Measurements from ENCODE around the gene HLA-DRB1.
A peak's percentile ranks its signal among the peaks of the same experiment; 100 is the strongest.
"Not testable (repeated sequence)": the region's sequence is repeated elsewhere in the genome, so short reads cannot be mapped to it uniquely, and the experiment has no call there.

The HLA-DRB1 gene

DNA sequence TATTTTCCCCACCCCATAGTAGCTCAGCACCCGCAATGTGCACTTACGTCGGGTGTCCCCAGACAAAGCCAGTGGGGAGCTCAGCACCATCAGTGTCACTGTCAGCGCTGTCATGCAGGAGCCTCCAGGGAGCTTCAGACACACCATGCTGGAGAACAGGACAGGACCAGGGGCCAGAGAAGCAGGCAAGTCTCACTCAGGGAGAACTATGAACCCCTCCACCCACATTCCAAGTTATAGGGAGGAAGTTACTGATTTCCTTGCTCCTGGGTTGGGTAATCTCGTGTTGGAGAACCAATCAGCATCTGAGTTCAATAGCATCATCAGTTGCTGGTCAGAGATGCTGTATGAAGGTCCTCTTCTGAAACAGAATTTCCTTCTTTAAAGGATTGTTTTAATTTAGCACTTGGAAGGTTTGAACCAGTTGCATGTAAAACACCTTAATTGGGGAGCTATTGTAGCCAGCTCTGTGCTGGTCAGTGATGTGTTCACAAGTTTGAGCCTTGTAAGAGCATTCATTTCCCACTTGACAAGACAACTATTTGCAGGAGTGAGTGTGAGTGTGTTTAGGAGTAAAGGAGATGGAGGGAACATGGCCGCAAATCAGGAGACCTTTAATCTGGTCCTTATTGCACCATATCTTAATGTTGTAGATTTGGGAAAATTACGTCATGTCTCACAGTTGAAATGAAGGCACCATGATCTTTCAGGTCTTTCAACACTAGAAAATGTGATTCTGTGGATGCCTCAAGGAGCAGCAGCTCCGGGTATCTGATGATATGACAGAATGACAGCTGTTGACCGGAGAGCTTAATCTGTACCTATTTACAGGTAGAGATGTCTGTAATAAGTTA lies at the start of gene HLA-DRB1:
TSS of gene HLA-DRB1 (minus strand) at position 253 of the 854 bp plus-strand sequence. CDS start at position 147, 106 bp downstream.
- DNase-seq = peak; percentile 76

DNA sequence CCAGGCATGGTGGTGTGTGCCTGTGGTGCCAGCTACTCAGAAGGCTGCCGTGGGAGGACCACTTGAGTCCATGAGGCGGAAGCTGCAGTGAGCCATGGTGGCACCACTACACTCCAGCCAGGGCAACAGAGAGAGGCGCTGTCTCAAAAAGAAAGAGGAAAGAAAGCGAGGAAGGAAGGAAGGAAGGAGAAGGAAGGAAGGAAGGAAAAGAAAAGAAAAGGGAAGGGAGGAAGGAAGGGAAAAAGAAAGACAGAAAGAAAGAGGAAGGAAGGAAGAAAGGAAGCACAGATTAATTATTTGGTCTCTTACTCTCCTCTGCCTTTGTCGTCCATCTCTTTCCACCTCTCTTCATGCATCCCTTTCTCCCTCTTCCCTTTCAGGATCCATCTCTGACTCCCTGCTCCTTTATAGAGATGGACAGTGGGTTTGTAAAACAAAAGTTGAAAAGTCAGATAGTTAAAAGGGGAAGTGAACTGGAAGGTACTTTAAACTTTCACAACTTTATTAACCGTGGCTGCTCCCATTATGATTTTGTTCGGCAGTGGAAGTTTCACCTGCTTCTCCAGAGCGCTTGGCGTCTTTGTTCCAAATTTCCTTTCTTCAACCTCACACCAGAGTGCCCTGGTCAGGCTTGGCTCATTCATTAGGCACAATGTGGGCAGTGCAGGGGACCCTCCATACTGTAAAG lies 49.0 kb upstream of the HLA-DRB1 start:
- DNase-seq = no peak

DNA sequence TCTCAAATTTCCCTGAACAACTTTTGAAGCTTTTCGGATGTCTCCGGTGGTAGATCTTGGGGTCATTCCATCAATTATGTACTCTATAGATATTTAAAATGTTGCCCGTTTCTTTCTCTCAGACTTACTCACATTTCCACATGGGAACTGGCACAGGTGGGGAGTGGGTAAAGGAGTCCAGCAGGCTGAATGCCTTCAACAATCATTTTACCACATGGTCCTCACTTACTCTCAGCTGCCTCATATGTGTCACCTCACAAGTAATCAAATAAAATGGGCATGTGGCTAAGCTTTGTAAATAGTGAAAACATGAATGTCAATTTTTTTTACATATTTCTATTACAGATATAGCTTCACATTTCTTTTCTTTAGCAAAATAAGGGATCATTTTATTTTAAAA lies 48.2 kb upstream of the HLA-DRB1 start:
- DNase-seq = no peak

DNA sequence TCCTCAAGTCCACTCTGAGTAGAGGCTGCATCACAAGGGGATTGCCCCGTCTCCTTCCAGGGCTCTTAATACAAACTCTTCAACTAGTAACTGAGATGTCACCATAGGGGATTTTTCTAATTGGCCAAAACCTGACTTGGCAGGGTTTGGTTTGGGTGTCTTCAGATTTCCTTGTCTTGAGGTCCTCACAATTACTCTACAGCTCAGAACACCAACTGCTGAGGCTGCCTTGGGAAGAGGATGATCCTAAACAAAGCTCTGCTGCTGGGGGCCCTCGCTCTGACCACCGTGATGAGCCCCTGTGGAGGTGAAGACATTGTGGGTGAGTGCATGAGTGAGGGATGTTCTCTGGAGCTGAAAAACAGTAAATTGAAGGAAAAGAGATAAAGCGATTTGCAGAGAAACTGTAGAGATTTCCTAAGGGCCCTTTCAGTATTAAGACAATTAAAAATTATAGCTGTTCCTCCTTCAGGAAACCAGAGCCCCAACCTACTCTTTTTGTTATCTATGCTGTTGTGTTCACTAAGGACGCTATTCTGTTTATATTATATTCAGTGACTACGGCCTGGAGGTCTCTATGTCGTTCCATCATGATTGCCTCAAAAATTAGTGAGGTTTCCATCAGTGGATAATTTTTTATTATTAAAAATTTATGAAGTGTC lies 47.7 kb upstream of the HLA-DRB1 start, which contains the start of gene HLA-DQA1:
TSS of gene HLA-DQA1 (plus strand) at position 188 of the 662 bp plus-strand sequence. CDS start at position 241, 53 bp downstream.
- DNase-seq = peak; percentile 79

DNA sequence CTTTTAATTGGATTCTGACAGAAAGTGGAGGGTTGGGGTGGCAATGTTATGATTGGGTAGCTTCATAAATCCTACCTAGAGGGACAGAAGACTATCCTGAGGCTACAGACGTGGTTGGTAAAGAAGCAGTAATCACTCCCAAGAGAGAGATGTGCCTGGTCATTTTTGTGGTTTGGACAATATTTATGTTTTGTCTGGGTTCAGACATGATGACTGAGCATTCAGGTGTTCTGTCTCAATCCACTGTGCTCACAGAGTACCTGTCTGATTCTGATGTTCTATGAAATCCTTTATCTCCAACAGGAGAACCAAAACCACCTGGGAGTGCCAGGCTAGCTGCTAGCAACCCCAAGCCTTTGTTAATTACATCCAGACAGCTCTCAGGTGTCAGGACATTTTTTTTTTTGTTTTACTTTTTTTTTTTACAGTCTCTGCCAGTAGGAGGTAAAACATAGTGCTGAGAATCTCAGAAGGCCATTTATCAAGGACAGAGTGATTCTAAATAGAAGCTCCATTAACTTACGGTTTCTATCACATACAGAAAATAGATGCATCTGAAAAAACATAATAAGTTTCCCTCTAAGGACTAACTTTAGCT lies 46.0 kb upstream of the HLA-DRB1 start:
- DNase-seq = no peak

DNA sequence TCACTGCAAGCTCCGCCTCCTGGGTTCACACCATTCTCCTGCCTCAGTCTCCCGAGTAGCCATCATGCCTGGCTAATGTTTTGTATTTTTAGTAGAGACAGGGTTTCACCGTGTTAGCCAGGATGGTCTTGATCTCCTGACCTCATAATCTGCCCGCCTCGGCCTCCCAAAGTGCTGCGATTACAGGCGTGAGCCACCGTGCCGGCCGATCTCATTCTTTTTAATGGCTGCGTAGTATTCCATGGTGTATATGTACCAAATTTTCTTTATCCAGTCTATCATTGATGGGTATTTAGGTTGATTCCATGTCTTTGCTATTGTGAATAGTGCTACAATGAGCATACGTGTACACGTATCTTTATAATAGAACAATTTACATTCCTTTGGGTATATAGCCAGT lies 40.1 kb upstream of the HLA-DRB1 start:
- not testable (repeated sequence) for DNase-seq

DNA sequence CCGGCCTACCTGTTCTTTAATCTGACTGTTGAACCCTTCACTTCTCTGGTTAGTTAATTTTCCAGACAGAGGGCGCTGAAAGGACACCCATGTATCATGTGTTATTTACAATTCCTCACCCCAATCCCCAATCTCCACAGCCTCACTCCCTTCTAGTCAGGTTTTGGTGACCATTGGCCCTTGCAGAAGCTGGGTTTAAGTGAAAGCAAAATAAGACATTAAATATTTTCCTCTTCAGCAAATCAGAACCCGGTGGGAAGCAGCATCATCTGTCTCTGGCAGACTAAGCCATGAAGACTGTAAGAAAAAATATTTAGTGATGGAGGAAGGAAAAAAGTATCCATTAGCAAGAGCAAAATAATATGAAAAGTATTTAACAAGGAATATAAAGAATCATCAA lies 38.2 kb upstream of the HLA-DRB1 start:
- DNase-seq = peak; percentile 76

DNA sequence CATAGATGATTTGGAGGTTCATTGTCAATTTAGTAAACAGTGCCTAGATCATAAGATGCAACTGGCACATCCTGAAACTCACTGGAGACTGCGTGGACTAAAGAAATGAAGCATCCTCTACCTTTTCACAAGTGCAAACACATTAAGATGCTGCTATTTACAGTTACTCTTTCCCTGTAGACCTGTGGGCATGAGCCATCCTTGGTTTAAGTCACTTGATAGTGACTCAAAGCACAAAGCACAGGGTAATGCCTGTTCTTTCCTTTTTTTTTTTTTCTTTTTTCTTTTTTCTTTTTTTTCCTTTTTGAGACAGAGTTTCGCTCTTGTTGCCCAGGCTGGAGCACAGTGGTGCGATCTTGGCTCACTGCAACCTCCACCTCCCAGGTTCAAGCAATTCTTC lies 37.6 kb upstream of the HLA-DRB1 start:
- no peak for DNase-seq

DNA sequence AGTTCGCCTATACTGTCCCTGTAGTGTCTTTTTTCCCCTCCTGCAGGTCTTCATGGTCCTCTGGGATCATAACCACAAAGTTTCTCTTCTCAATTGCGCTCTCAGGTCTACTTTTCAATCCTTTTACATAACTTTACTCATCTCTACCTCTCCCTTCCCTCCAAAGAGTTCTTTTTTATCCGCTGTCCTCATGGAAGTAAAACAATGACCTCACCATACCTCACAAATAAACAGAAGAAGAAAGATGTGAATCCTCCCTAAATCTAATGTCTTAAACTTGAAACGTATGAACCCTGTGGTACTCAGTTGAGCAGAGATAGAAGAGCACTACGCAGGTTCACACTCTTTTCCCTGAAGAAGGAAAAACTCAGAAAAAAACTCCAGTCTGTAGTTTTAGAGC lies 35.5 kb upstream of the HLA-DRB1 start:
- no peak for DNase-seq

DNA sequence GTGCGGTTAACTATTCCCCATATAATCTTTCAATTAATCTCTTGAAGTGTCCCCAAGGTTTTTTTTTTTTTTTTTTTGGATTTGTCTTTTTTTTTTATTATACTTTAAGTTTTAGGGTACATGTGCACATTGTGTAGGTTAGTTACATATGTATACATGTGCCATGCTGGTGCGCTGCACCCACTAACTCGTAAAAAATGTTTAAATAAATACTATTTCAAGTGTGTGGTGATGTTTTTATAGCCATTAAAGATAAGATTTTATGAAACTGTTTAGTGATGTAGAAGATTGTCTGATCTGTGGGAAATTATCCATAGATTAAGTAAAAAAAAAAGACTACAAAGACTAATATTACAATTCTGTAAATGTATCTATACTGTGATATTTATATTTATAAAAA lies 34.9 kb upstream of the HLA-DRB1 start:
- no peak for DNase-seq

DNA sequence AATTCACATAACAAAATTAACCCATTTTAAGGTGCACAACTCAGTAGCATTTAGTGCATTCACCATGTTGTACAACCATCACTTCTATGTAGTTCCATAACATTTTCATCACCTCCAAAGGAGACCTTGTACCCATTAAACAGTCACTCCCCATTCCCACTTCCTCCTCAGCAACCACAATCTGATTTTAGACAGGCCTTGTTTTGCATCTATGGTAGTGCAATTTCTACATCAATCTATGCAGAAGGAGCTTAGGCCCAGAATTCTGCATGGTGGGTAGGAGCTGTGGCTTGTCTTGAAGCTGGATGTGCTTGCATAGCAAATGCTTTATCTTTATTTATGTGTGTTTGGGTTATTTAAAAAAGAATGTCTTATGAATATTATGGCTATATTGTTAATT lies 34.0 kb upstream of the HLA-DRB1 start:
- peak; percentile 64 for DNase-seq

DNA sequence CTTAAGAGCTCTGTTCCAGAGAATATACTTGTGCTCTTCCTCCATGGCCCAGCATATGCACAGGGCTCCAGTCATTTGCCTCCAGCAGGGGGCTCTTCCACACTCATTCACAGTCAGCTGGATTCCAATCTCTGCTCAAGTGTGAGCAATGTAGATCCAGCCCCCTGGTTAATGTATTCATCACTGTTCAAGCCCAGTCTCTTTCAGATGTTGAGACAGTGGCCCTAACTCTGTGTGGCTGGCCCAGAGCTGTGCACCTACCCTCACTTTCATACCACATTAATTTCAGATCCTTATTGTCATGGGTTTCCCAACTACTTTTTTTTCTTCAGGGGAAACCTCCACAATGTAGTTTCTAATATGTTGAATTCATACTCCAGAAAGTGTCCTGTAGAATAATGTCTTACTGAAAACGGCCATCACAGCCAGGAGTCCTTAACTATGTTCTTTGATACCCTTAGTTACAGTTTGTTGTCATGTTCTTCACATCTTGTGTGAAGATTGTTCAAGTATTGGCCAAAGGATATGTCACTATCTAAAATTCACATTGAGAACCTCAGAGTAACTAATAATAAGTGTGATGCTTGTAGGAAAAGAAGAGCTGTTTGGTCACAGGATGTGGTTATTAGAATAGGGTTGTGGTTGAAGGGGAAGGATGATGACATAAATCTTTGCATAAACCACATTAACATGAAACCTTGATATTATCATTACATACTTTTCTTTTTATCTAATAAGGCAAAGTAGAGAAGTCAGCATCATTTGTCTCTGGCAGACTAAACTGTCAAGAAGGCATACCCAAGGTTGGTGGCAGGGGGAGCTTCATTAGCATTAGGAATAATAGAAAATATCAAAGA lies 33.1 kb upstream of the HLA-DRB1 start:
- DNase-seq = peak; percentile 90

DNA sequence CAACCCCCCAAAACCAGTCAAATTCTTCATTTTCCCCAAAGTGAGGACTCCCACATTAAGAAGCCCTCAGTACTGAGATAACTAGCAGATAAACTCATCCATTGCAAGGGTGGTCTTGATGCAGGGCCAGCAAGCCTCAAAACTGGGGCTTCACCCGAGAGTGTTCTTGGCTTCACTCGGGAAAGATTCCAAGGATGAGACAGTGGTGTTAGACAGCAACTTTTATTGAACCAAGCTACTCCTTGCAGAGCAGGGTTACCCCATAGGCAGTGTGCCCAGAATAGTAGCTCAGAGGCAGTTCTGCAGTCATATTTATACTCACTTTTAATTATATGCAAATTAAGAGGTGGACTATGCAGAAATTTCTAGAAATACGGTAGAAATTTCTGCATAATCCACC lies 31.7 kb upstream of the HLA-DRB1 start:
- DNase-seq = no peak

DNA sequence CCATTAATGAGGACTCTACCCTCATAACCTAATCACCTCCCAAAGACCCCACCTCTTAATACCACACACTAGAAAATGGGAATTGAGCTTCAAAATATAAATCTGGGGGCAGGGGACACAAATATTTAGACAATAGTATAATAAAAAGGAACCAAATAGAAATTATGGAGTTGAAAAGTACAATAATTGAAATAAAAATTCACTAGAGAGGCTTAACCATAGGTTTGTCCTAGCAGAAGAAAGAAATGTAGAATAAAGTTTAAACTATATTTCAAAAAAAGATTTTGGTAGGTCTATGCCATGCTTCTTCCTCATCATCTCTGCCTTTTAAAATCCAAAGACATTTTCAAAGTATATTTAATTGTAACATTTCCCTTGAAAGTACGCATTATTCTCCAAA lies 28.1 kb upstream of the HLA-DRB1 start:
- no peak for DNase-seq

DNA sequence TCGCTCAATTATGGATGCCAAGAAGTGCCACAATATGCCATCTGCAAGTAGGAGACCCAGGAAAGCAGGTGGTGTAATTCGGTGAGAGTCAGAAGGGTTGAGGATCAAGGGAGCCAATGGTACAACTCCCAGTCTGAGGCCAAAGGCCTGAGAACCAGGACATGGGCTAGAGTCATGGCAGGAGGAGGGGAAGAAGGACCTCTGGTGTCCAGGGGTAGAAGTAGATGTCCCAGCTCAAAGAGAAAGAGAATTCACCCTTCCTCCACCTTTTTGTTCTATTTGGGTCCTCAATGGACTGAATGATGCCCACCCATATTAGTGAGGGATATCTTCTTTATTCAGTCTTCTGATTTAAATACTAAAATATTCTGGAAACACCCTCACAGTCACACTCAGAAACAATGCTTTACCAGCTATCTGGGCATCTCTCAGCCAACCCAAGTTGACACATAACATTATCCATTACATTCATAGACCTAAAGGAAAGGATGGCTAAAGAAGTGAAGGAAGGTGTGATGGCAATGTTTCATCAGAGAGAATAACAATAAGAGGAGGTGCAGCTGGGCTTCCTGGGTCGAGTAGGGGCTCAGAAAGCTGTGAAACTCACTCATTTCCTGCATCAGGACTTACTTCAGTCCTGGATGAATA lies 26.4 kb upstream of the HLA-DRB1 start:
- no peak for DNase-seq

DNA sequence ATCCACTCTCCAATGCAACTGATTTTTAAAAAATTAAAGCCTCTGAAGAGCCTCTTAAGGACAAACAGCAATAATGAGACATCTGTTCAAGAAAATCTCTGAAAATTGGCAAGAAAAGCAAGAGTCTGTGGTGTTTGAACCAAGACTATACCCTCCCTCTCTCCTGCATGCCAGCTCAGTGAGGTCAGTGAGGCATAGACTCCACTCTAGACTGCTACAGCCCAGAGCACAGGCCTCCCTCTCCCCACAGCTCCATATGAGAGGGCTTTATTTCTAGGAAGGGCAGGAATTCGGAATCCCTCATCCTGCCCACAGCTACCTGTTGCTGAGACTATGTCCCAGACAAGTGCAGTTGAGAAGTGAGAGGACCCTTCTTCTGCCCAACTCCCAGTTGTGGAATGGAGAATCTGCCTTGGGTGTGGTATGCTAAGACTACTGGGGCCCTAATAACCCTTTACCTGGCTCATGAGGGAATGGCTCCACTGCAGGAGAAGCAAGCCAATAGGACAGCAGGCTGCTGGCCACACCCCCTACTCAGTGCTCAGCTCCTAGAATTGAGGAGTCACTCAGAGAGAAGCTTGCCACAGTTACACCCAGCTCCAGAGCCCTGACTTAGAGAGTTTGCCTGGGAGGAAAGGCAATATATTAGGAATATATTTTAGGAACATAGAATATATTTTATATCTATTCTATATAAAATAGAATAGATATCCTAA lies 24.9 kb upstream of the HLA-DRB1 start:
- DNase-seq = no peak

DNA sequence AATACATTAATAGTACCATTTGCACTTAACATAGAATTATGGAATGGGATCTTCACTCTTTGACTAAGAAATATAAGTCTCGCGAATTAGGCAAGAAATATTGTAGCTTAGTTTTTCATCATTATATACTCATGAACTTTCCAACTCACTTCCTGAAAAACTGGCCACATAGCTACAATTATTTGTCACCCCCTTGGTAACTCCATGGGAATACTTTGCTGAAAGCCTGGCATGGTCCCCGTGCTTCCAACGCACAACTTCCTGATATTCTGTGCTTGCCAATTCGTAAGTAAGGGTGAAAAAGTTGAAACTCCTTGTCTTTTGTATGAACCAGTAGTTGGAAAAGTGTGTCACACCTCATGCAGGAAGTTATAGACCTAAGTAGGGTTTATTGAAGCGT lies 23.8 kb upstream of the HLA-DRB1 start:
- DNase-seq = no peak

DNA sequence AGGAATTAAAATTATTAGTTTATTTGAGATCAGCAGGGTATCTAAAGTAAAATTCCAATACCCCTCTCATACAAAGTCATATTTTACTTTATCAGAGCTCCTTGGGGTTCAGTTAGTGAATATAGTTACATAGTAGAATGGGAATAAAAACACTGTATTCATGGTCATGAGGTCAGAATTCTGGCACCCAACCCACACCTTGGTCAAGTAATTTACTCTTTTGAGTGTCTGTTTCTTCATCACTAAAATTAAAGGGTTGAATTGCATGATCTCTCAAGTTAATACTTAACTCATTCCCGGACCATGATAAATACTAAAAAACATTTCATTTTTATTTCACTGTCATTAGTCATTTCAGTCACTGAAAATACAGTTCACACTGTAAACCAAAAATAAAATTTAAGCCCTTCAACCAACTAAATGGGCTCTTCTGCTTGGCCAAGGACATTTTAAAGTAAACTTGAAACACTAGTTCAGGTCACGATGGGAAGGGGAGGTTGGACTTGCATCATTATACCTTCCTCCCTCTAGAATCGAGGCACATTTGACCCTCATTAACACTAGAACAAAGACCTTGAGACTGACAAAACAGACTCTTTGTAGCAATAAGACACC lies 21.1 kb upstream of the HLA-DRB1 start:
- DNase-seq = no peak

DNA sequence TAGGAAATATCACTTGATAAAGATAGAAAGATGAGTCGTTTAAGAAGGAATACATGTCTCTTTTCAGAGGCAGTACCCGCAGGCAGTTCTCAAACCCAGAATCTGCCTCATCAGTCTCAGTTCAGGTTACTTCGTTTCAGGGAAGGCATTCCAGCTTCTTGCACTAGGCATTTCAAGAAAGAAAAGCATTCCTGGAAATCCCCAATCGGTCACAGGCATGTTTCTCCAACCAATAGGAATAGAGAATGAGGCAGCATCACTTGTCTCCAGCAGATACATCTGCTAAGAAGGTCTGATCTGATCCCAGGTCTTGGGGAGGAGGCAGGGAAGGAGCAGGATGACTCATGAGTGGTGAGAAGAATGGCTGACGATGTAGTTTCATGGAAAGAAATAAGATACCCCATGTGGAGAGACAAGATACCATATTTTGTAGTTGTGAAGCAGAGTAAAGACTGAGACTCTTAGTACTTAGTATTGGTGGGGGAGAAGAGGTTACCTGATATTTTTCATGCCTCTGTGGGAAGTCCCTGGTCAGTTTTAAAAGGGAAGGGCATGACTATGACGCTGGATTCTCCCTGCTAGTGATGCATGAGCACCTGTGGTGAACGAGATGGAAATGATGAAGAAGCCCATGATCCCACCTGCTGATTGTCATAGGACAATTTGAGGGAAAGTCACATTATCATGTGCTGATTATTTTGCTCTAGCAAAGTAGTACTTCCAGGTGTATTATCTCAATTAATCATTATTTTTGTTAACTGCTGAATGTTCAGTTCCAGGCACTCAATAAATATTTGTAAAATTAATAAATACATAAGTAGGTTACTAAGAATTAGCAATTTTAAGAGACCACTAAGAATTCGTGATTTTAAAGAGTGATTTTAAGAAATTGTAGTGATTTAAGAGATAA lies 20.3 kb upstream of the HLA-DRB1 start:
- peak; percentile 94 for DNase-seq

DNA sequence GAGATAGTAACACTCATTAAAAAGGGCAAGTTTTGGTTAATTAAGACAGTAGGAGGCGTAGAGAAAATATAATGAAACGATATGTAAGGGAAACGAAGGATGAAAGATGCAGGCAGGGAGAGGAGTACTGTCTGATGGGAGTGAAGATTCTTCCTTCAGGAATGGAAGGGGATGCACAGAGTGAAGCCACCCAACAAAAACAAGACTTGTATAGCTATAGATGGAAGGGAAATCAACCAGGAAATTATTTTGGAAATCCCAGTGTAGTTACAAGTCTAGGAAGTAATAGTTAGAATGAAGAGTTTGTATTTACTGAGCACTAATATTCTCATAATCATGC lies 19.7 kb upstream of the HLA-DRB1 start:
- DNase-seq = no peak
